Stimulated activated CD4-positive, alpha-beta T cell treated with anti-CD3 and anti-CD28 coated beads, Interleukin-2, amount 100 ng/mL, for 4 hours (primary cell): ENCODE results near the gene PDCL2.
"Not testable (repeated sequence)": the region's sequence is repeated elsewhere in the genome, so short reads cannot be mapped to it uniquely, and the experiment has no call there.

Experiments used
- DNase-seq: peaks from one replicate; pipeline ENCODE4 v3.0.0-alpha.2; 2020; ENCODE audit warnings: low read depth

Gene PDCL2

GRCh38 chr4:55588160-55588559, 3.9 kb downstream of the PDCL2 start:
- DNase-seq, result no peak

- not testable (repeated sequence) for DNase-seq
Measured at GRCh38 chr4:55582773-55583172, 9.3 kb downstream of the PDCL2 start.

GRCh38 chr4:55578341-55579010, 13.6 kb downstream of the PDCL2 start:
- DNase-seq, result no peak

GRCh38 chr4:55575513-55575912, 16.5 kb downstream of the PDCL2 start:
- DNase-seq, result no peak

GRCh38 chr4:55574252-55574651, 17.8 kb downstream of the PDCL2 start:
- no peak for DNase-seq

GRCh38 chr4:55571806-55572205, 20.2 kb downstream of the PDCL2 start:
- DNase-seq, result no peak

- no peak for DNase-seq
Measured at GRCh38 chr4:55568905-55569504, 23.0 kb downstream of the PDCL2 start.

- no peak for DNase-seq
Measured at GRCh38 chr4:55561889-55562288, 30.2 kb downstream of the PDCL2 start.

GRCh38 chr4:55560096-55560495, 31.9 kb downstream of the PDCL2 start:
- no peak for DNase-seq

- no peak for DNase-seq
Measured at GRCh38 chr4:55554453-55555030, 37.5 kb downstream of the PDCL2 start.

- no peak for DNase-seq
Measured at GRCh38 chr4:55553441-55554201, 38.4 kb downstream of the PDCL2 start.

GRCh38 chr4:55551964-55552363, 40.1 kb downstream of the PDCL2 start:
- DNase-seq, result not testable (repeated sequence)

- no peak for DNase-seq
Measured at GRCh38 chr4:55549888-55550287, 42.2 kb downstream of the PDCL2 start.

- DNase-seq, result no peak
Measured at GRCh38 chr4:55547918-55548317, 44.1 kb downstream of the PDCL2 start.

- DNase-seq, result no peak
Measured at GRCh38 chr4:55547466-55547770, 44.6 kb downstream of the PDCL2 start.

GRCh38 chr4:55546756-55547465, 45.1 kb downstream of the PDCL2 start, which contains the start of gene CLOCK:
TSS of gene CLOCK (minus strand) at chr4:55546909. CDS start at chr4:55482785, 64,124 bp downstream.
- DNase-seq, result peak; percentile 77

- no peak for DNase-seq
Measured at GRCh38 chr4:55546506-55546755, 45.6 kb downstream of the PDCL2 start.

GRCh38 chr4:55545641-55546505, 46.2 kb downstream of the PDCL2 start:
- peak; percentile 35 for DNase-seq

- no peak for DNase-seq
Measured at GRCh38 chr4:55545151-55545550, 46.9 kb downstream of the PDCL2 start.

GRCh38 chr4:55543858-55544257, 48.2 kb downstream of the PDCL2 start:
- no peak for DNase-seq

- no peak for DNase-seq
Measured at GRCh38 chr4:55540271-55540670, 51.8 kb downstream of the PDCL2 start.

GRCh38 chr4:55539658-55540057, 52.4 kb downstream of the PDCL2 start:
- no peak for DNase-seq
